Uterine smooth muscle cell (primary cell): ENCODE measurements around the gene USP47. TPM values are rescaled to one million over a fixed set of nuclear protein-coding genes. Genes with fewer than 3 reads are reported as not detected.

Source experiments
- total RNA-seq: library from RNA; depleted of rRNA; stranded (reverse); fragments of >200 nt; gene quantifications from 2 replicates; pipeline ENCODE4 v1.2.3, GENCODE V29; 2014

The USP47 gene
- 91.1 and 95.0 TPM in 2 replicates for total RNA-seq

GRCh38 chr11:11841723-11842420, at the start of gene USP47:
TSS of gene USP47 (plus strand) at chr11:11841972. CDS start at chr11:11842186, 214 bp downstream.

GRCh38 chr11:12007769-12008737, 166.3 kb downstream of the USP47 start, which contains the start of gene DKK3:
TSS of gene DKK3 (minus strand) at chr11:12008626. CDS start at chr11:12008582, 44 bp downstream.

Other genes starting within 250 kb of the USP47 start
- gene GALNT18, start 220.0 kb upstream of the USP47 start, total RNA-seq: 7.5 and 9.0 TPM in 2 replicates
- gene DKK3, start 166.7 kb downstream of the USP47 start, total RNA-seq: 253 and 492 TPM in 2 replicates